GM19239 (cell line): ENCODE results near the gene KLK12.
"Not testable (repeated sequence)": the region's sequence is repeated elsewhere in the genome, so short reads cannot be mapped to it uniquely, and the experiment has no call there.

Source experiments
- DNase-seq: peaks from one replicate; pipeline ENCODE4 v3.0.0; 2011; ENCODE audit warnings: low spot score; ENCODE audit not compliant: insufficient read length
- FAIRE-seq: peaks from 2 replicates; lab custom pipeline; 2011; peaks lifted over from hg19 to GRCh38; lab: Jason Lieb, UNC

Gene KLK12

DNA sequence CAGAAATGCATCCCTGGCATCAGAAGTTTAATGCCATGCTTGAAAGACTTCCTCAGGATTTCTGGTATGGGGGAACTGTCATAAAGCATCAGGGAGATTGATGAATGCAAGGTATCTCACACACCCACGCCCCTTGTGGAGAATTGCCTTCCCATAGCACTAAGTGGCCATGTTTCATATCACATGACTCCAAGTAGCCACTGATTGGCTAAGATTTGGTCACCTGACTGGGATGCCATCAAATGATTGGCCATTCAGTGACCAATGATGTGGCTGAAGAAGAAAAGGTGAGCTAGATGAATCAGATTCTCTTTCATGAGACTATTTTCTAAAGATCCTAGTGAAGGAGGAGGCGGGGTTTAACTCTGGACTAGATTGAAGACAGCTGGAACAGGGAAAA lies 40.7 kb downstream of the KLK12 start:
- FAIRE-seq (no peak), DNase-seq (no peak)

GRCh38 chr19:50992666-50993035 lies 42.2 kb downstream of the KLK12 start:
- FAIRE-seq (no peak), DNase-seq (no peak)

DNA sequence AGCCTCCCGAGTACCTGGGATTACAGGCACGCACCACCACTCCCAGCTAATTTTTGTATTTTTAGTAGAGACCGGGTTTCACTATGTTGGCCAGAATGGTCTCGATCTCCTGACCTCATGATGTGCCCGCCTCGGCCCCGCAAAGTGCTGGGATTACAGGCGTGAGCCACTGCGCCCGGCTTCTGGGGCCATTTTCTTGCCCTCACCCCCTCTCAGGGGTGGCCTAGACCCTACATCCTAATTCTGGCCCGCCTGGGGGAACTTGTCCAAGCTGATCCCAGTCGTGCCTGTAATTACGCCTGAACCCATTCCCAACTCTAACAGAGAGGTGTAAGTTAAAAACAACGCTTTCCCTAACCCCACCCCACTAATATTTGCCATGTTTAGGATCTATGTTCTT lies 50.4 kb downstream of the KLK12 start:
- DNase-seq, FAIRE-seq: not testable (repeated sequence)

- FAIRE-seq (no peak), DNase-seq (no peak)
Measured at GRCh38 chr19:50983625-50984292, 51.0 kb downstream of the KLK12 start, which contains the start of gene KLK7. TSS of gene KLK7 (minus strand) at chr19:50983917. CDS start at chr19:50982399, 1,518 bp downstream.

DNA sequence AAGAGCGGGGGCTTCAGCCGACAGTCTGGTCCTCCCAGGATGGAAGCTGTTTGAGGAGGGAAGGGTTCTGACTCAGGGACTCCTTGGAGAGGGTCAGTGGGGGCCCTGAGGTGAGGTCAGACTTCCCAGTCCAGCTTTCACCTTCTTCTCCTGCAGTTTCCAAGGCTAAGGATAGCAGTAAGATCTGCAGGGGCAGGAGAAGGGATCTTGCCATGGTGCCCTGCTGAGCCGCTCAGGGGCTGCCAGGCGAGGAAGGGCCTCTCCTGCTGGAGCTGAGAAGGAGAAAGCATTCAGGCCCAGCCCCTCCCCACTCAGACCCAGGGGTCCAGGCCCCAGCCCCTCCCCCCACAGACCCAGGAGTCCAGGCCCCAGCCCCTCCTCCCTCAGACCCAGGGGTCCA lies 52.6 kb downstream of the KLK12 start:
- no peak for FAIRE-seq

GRCh38 chr19:50981587-50982146 lies 53.1 kb downstream of the KLK12 start:
- no peak for FAIRE-seq
- DNase-seq, result no peak

More for the DNA sequence above, 52.6 kb downstream of the KLK12 start:
- no peak for DNase-seq

DNA sequence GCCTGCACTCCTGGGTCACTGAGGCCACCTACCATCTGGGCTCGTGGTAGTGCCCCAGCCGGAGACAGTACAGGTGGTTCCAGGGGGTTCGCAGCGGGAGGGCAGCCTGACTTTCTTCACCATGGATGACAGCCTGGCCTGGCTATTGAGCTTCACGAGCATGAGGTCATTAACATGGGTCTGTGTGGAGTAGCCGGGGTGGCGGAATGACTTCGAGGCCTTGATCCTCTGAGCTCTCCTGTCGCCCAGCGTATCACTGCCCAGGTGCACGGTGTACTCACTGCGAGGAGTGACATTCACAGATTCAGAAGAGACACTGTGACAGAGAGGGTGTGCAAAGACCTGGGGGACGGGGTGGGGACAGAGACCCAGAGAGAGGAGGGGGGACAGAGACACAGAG lies 54.6 kb downstream of the KLK12 start:
- no peak for FAIRE-seq
- no peak for DNase-seq

DNA sequence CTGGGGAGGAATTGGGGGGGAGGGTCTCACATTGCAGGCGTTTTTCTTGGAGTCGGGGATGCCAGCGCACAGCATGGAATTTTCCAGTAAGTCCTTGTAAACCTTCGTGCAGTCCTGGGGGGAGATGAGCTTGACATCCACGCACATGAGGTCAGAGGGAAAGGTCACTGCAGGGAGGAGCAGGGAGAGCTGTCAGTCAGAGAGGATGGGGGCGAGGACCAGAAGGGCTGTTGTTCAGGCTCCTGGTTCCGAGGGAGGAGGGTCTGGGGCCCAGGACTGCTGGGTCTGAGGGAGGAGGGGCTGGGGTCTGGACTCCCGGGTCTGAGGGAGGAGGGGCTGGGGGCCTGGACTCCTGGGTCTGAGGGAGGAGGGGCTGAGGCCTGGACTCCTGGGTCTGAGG lies 55.0 kb downstream of the KLK12 start:
- FAIRE-seq, result no peak
- no peak for DNase-seq
